NCI-H1436 treated with DMSO at 0.1 percent for 48 hours (cell line): ENCODE measurements around the gene SLC10A7.

ENCODE experiments used
- DNase-seq: peaks from one replicate; lab custom pipeline; 2025; lab: John Stamatoyannopoulos, UW

Gene SLC10A7

GRCh38 chr4:146439437-146439836, 82.3 kb downstream of the SLC10A7 start:
- DNase-seq, result no peak

- no peak for DNase-seq
These were observed 84.0 kb downstream of the SLC10A7 start for GRCh38 chr4:146437778-146438177.

- DNase-seq, result no peak
These were observed 85.1 kb downstream of the SLC10A7 start for GRCh38 chr4:146436423-146437162.

GRCh38 chr4:146435962-146436361, 85.8 kb downstream of the SLC10A7 start:
- no peak for DNase-seq

- DNase-seq, result no peak
These were observed 89.7 kb downstream of the SLC10A7 start for GRCh38 chr4:146432065-146432464.

- no peak for DNase-seq
These were observed 93.4 kb downstream of the SLC10A7 start for GRCh38 chr4:146428298-146428697.

GRCh38 chr4:146417822-146418221, 103.9 kb downstream of the SLC10A7 start:
- no peak for DNase-seq

- no peak for DNase-seq
These were observed 105.9 kb downstream of the SLC10A7 start for GRCh38 chr4:146415829-146416228.

GRCh38 chr4:146407669-146408084, 114.1 kb downstream of the SLC10A7 start:
- no peak for DNase-seq

GRCh38 chr4:146407257-146407656, 114.5 kb downstream of the SLC10A7 start:
- no peak for DNase-seq

GRCh38 chr4:146401274-146401673, 120.5 kb downstream of the SLC10A7 start:
- no peak for DNase-seq

- DNase-seq, result no peak
These were observed 122.8 kb downstream of the SLC10A7 start for GRCh38 chr4:146398896-146399445.

- no peak for DNase-seq
These were observed 123.3 kb downstream of the SLC10A7 start for GRCh38 chr4:146398404-146398803.

GRCh38 chr4:146389561-146389960, 132.2 kb downstream of the SLC10A7 start:
- no peak for DNase-seq

- DNase-seq, result no peak
These were observed 139.5 kb downstream of the SLC10A7 start for GRCh38 chr4:146382194-146382593.

- no peak for DNase-seq
These were observed 140.4 kb downstream of the SLC10A7 start for GRCh38 chr4:146381263-146381872.

GRCh38 chr4:146379744-146380143, 142.0 kb downstream of the SLC10A7 start:
- DNase-seq, result no peak

- no peak for DNase-seq
These were observed 149.9 kb downstream of the SLC10A7 start for GRCh38 chr4:146371812-146372211.

GRCh38 chr4:146370841-146371240, 150.9 kb downstream of the SLC10A7 start:
- DNase-seq, result no peak

- no peak for DNase-seq
These were observed 152.3 kb downstream of the SLC10A7 start for GRCh38 chr4:146369446-146369845.

GRCh38 chr4:146368209-146368608, 153.5 kb downstream of the SLC10A7 start:
- no peak for DNase-seq

- DNase-seq, result no peak
These were observed 154.4 kb downstream of the SLC10A7 start for GRCh38 chr4:146367347-146367746.

GRCh38 chr4:146359771-146360170, 162.0 kb downstream of the SLC10A7 start:
- DNase-seq, result no peak
